Neutrophil (primary cell): Measurements from ENCODE around the gene BCAS4.

Experiments
- H3K27ac ChIP-seq: fragments of 200-600 bp; sonication (generic); 2 replicates; pipeline ENCODE4 v1.5.1; 2016; ENCODE audit warnings: mild to moderate bottlenecking, moderate library complexity
- H3K27me3 ChIP-seq: fragments of 200-600 bp; sonication (generic); 2 replicates; pipeline ENCODE4 v1.6.0; 2016; ENCODE audit warnings: mild to moderate bottlenecking
- H3K36me3 ChIP-seq: fragments of 200-600 bp; sonication (generic); 2 replicates; pipeline ENCODE4 v1.5.1; 2017
- H3K4me1 ChIP-seq, 2 experiments: fragments of 200-600 bp in 1 of 2; sonication (generic) in 1 of 2; 1 replicate in 1 of 2; 2 replicates in 1 of 2; pipeline versions ENCODE4 v1.5.1 to v1.6.1; 2013 to 2016; ENCODE audit warnings: low read depth in 1 of 2, low read length in 1 of 2, mild to moderate bottlenecking in 1 of 2, moderate library complexity in 1 of 2; ENCODE audit not compliant: control insufficient read depth in 1 of 2, insufficient read depth in 1 of 2
- H3K4me3 ChIP-seq, 2 experiments: fragments of 200-600 bp in 1 of 2; sonication (generic) in 1 of 2; 1 replicate in 1 of 2; 2 replicates in 1 of 2; pipeline ENCODE4 v1.5.1; 2013 to 2016; ENCODE audit warnings: low read depth in 1 of 2, low read length in 1 of 2, mild to moderate bottlenecking in 1 of 2, moderate library complexity in 1 of 2
- H3K9me3 ChIP-seq: fragments of 200-600 bp; sonication (generic); 2 replicates; pipeline ENCODE4 v1.5.1; 2016
- CTCF ChIP-seq: fragments of 200-600 bp; sonication (generic); IDR thresholded peaks from 2 replicates; pipeline ENCODE4 v1.5.1; 2016; ENCODE audit warnings: antibody characterized with exemption

Gene BCAS4

GRCh38 chr20:50850721-50851286 lies 55.9 kb downstream of the BCAS4 start:
- Histone ChIP-seq H3K27ac (no peak overlapping the region), H3K9me3 (no peaks in the 10 kb centered on the region), H3K4me3 (no peak overlapping the region), H3K36me3 (no peaks in the 10 kb centered on the region), H3K4me1 (no peaks in the 10 kb centered on the region), H3K27me3 (no peaks in the 10 kb centered on the region)
- TF ChIP-seq CTCF = no peak

- H3K27ac ChIP-seq = no peak overlapping the region
Measured at GRCh38 chr20:50852085-50852484, 57.2 kb downstream of the BCAS4 start.

GRCh38 chr20:50854506-50855249 lies 59.8 kb downstream of the BCAS4 start:
- Histone ChIP-seq H3K4me1 (no peaks in the 10 kb centered on the region), H3K4me3 (no peak overlapping the region), H3K9me3 (no peaks in the 10 kb centered on the region), H3K36me3 (no peaks in the 10 kb centered on the region), H3K27me3 (no peaks in the 10 kb centered on the region), H3K27ac (no peak overlapping the region)
- TF ChIP-seq CTCF = no peak

More at GRCh38 chr20:50852085-50852484, 57.2 kb downstream of the BCAS4 start:
- no peaks in the 10 kb centered on the region for H3K4me1 ChIP-seq
- no peaks in the 10 kb centered on the region for H3K36me3 ChIP-seq
- H3K4me3 ChIP-seq = no peak overlapping the region
- TF ChIP-seq CTCF = no peak
- no peaks in the 10 kb centered on the region for H3K27me3 ChIP-seq
- H3K9me3 ChIP-seq = no peaks in the 10 kb centered on the region

GRCh38 chr20:50855498-50856474 lies 60.9 kb downstream of the BCAS4 start:
- TF ChIP-seq CTCF = no peak
- H3K27ac ChIP-seq = no peak overlapping the region
- no peak overlapping the region for H3K4me3 ChIP-seq
- no peaks in the 10 kb centered on the region for H3K27me3 ChIP-seq
- H3K9me3 ChIP-seq = no peaks in the 10 kb centered on the region
- H3K4me1 ChIP-seq = no peaks in the 10 kb centered on the region
- no peaks in the 10 kb centered on the region for H3K36me3 ChIP-seq

- Histone ChIP-seq H3K4me3 (no peak overlapping the region), H3K9me3 (no peaks in the 10 kb centered on the region), H3K27me3 (no peaks in the 10 kb centered on the region), H3K4me1 (no peaks in the 10 kb centered on the region), H3K27ac (no peak overlapping the region), H3K36me3 (no peaks in the 10 kb centered on the region)
- TF ChIP-seq CTCF = no peak
Measured at GRCh38 chr20:50856475-50857041, 61.7 kb downstream of the BCAS4 start.
